HepG2 (cell line): ENCODE data around the gene TENM3. TPM values are rescaled to one million over a fixed set of nuclear protein-coding genes. Genes with fewer than 3 reads are reported as not detected.

Experiments
- ATAC-seq: fragments of 200-7000 bp; cut with Tn5 transposase; 3 replicates; pipeline ENCODE4 v1.9.1; 2020; ENCODE audit warnings: mild to moderate bottlenecking, moderate library complexity
- BruUV-seq: library from RNA; stranded (reverse); fragments of 400-500 nt; replicated peaks from 2 replicates; lab custom pipeline; 2021; lab: Mats Ljungman, UMichigan
- CTCF ChIA-PET: fragments of 300-600 bp; formaldehyde crosslinking; extraction: SDS; loops from one replicate; lab custom pipeline; 2021; ENCODE audit warnings: low total read pairs, inconsistent platforms, low intra/inter-chr PET ratio; lab: Yijun Ruan, JAX
- POLR2A ChIA-PET: fragments of 350-600 bp; sonication (Branson Sonifier 250); formaldehyde crosslinking; loops from one replicate; lab custom pipeline; 2020; ENCODE audit warnings: antibody characterized with exemption, inconsistent platforms; lab: Yijun Ruan, JAX
- DNase-seq: peaks from one replicate; pipeline ENCODE4 v3.0.0-alpha.2; 2015; ENCODE audit warnings: low spot score
- FAIRE-seq: peaks from 3 replicates; lab custom pipeline; 2011; peaks lifted over from hg19 to GRCh38; lab: Jason Lieb, UNC
- H2AFZ ChIP-seq: one replicate; pipeline ENCODE4 v1.6.1; 2011; ENCODE audit warnings: low read length, inconsistent platforms
- H3K27ac ChIP-seq: fragments of 300-600 bp; 3 replicates; pipeline ENCODE4 v1.8.0; 2011; ENCODE audit warnings: mixed run types, mild to moderate bottlenecking, mixed read lengths, low read length, inconsistent platforms; ENCODE audit not compliant: insufficient read depth; ENCODE audit errors: extremely low read length
- H3K27me3 ChIP-seq, 2 experiments: fragments of 200-600 bp in 1 of 2; 2 replicates in 1 of 2; 3 replicates in 1 of 2; pipeline versions ENCODE4 v1.6.0 to v1.8.0; 2011; ENCODE audit warnings: low read length in 2 of 2, mild to moderate bottlenecking in 2 of 2, moderate library complexity in 2 of 2, inconsistent platforms in 1 of 2; ENCODE audit not compliant: insufficient read depth in 2 of 2, control insufficient read depth in 1 of 2
- H3K36me3 ChIP-seq, 2 experiments: fragments of 200-600 bp in 1 of 2; replicated peaks in 1 of 2; 2 replicates in 1 of 2; 3 replicates in 1 of 2; pipeline versions ENCODE4 v1.5.1 to v1.8.0; 2011; ENCODE audit warnings: low read length in 2 of 2, inconsistent platforms in 1 of 2; ENCODE audit not compliant: insufficient read depth in 2 of 2, control insufficient read depth in 1 of 2
- H3K4me1 ChIP-seq: 2 replicates; pipeline ENCODE4 v1.5.1; 2012; ENCODE audit warnings: low read length, inconsistent platforms; ENCODE audit not compliant: insufficient read depth
- H3K4me2 ChIP-seq: 2 replicates; pipeline ENCODE4 v1.6.0; 2011; ENCODE audit warnings: low read depth, low read length, inconsistent platforms
- H3K4me3 ChIP-seq, 3 experiments: fragments of 200-600 bp in 1 of 3; sonication (generic), shearing (Covaris generic) in 1 of 3; replicated peaks in 1 of 3; 2 replicates each; pipeline ENCODE4 v1.5.1; 2011 to 2016; ENCODE audit warnings: low read length in 3 of 3, inconsistent platforms in 2 of 3, low read depth in 2 of 3, mild to moderate bottlenecking in 2 of 3, control low read depth in 1 of 3, mixed read lengths in 1 of 3; ENCODE audit not compliant: insufficient read depth in 1 of 3
- H3K79me2 ChIP-seq: one replicate; pipeline ENCODE4 v1.6.1; 2011; ENCODE audit warnings: low read length, inconsistent platforms; ENCODE audit not compliant: insufficient read depth
- H3K9ac ChIP-seq: 2 replicates; pipeline ENCODE4 v1.6.0; 2011; ENCODE audit warnings: mild to moderate bottlenecking, low read depth, low read length, inconsistent platforms; ENCODE audit not compliant: insufficient read depth
- H3K9me3 ChIP-seq: 2 replicates; pipeline ENCODE4 v1.5.1; 2012; ENCODE audit warnings: mild to moderate bottlenecking, low read length
- H4K20me1 ChIP-seq: 2 replicates; pipeline ENCODE4 v1.6.0; 2011; ENCODE audit warnings: inconsistent platforms, mild to moderate bottlenecking, low read length, moderate library complexity; ENCODE audit not compliant: insufficient read depth
- AKAP8 ChIP-seq: sonication (generic); formaldehyde crosslinking; IDR thresholded peaks from 2 replicates; pipeline ENCODE4 v1.5.1; 2020; ENCODE audit warnings: mild to moderate bottlenecking, missing genetic modification reagents
- GABPA ChIP-seq, 2 experiments: IDR thresholded peaks; 2 replicates each; pipeline ENCODE4 v1.6.1; 2011 to 2016; ENCODE audit warnings: low read depth in 2 of 2, low read length in 1 of 2, missing biosample characterization in 1 of 2, missing genetic modification characterization in 1 of 2
- KDM1A ChIP-seq: IDR thresholded peaks from 2 replicates; pipeline ENCODE4 v1.6.1; 2016; ENCODE audit warnings: missing compliant biosample characterization
- REL ChIP-seq: sonication (generic); formaldehyde crosslinking; conservative IDR thresholded peaks from 2 replicates; pipeline ENCODE4 v1.8.0; 2022; ENCODE audit warnings: mild to moderate bottlenecking, missing genetic modification reagents, moderate library complexity
- ZNF510 ChIP-seq: sonication (generic); formaldehyde crosslinking; IDR thresholded peaks from 2 replicates; pipeline ENCODE4 v1.4.0; 2020; ENCODE audit warnings: low read depth, mild to moderate bottlenecking, missing genetic modification reagents
- ZNF781 ChIP-seq: sonication (generic); formaldehyde crosslinking; IDR thresholded peaks from 2 replicates; pipeline ENCODE4 v1.5.1; 2020; ENCODE audit warnings: borderline replicate concordance, mild to moderate bottlenecking, missing genetic modification reagents; ENCODE audit errors: not compliant biosample characterization
- WGBS: methylation state at CpG from one replicate; pipeline ENCODE4 v1.1.6; 2017; ENCODE audit warnings: low lambda C conversion rate; 5-methylcytosine and 5-hydroxymethylcytosine counted together
- in situ Hi-C: cut with HindIII; loops from 2 replicates; pipeline ENCODE4 v1.10.0; 2017; ENCODE audit warnings: low pct_unique_long_range_greater_than_20kb; ENCODE audit not compliant: extremely low pct_ligation_motif_present
- intact Hi-C: fragments of 100-400 bp; cut with micrococcal nuclease; formaldehyde crosslinking; loops from one replicate; pipeline ENCODE4 v1.10.0; 2022; ENCODE audit not compliant: unreplicated experiment
- polyA plus RNA-seq, 8 experiments: library from polyadenylated mRNA; depleted of rRNA in 3 of 8; stranded (reverse) in 7 of 8; unstranded in 1 of 8; fragments of >200 nt; fragmentation: Illumina TruSeq in 4 of 8; extraction: Trizol in 4 of 8; gene quantifications; 2 replicates each; pipeline versions ENCODE4 v1.2.1 to v1.2.3, GENCODE V29; 2011 to 2016; ENCODE audit warnings: low read depth in 4 of 8, missing spikeins in 1 of 8, mixed read lengths in 1 of 8; ENCODE audit not compliant: insufficient read depth in 1 of 8
- total RNA-seq, 5 experiments: library from RNA; depleted of rRNA; stranded (reverse); fragments of >200 nt; fragmentation: Illumina TruSeq; extraction: Trizol; gene quantifications; 2 replicates each; pipeline ENCODE4 v1.2.3, GENCODE V29; 2016; ENCODE audit warnings: low read depth in 1 of 5
- TF ChIP-seq, protein P1 (sequence below), 2 experiments: IDR thresholded peaks; 2 replicates each; pipeline ENCODE4 v1.6.1; 2011 to 2012; ENCODE audit warnings: low read length in 2 of 2, borderline replicate concordance in 1 of 2, low read depth in 1 of 2, mild to moderate bottlenecking in 1 of 2, moderate library complexity in 1 of 2
- TF ChIP-seq, protein P2 (sequence below): IDR thresholded peaks from 2 replicates; pipeline ENCODE4 v1.6.1; 2012; ENCODE audit warnings: low read length, improper control_type of control experiment
- TF ChIP-seq, protein P3 (sequence below): sonication (generic); formaldehyde crosslinking; IDR thresholded peaks from 2 replicates; pipeline ENCODE4 v1.5.0; 2020; ENCODE audit warnings: missing genetic modification reagents

Gene TENM3
- total and polyA plus RNA-seq, 2 of the 13 experiments (the other 11 are each of a cell fraction or from before 2014, with no cell fraction given) = 0.04 TPM; not detected in 1

DNA sequence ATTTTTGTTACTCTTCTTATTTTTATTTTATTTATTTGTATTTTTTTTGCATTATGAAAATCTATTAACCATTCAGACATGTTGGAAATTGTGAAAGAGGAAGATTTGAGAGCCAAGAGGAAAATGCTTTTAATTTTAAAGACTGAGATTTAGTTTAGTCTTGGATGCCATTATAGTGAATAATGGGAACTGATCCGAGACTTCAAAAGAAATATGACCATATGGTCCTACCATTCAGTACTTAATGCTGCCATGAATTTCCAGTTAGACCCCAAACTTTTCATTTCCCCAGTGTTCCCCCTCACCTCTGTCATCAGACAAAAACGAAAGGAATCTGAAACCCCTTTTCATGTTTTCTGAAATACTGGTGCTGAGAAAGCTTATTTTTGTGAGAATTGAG is 95.5 kb downstream of the TENM3 start:
- DNase-seq = no peak
- H3K27me3 ChIP-seq = no peaks in the 10 kb centered on the region
- no TSS peak for BruUV-seq
- TF ChIP-seq, protein P1, sequence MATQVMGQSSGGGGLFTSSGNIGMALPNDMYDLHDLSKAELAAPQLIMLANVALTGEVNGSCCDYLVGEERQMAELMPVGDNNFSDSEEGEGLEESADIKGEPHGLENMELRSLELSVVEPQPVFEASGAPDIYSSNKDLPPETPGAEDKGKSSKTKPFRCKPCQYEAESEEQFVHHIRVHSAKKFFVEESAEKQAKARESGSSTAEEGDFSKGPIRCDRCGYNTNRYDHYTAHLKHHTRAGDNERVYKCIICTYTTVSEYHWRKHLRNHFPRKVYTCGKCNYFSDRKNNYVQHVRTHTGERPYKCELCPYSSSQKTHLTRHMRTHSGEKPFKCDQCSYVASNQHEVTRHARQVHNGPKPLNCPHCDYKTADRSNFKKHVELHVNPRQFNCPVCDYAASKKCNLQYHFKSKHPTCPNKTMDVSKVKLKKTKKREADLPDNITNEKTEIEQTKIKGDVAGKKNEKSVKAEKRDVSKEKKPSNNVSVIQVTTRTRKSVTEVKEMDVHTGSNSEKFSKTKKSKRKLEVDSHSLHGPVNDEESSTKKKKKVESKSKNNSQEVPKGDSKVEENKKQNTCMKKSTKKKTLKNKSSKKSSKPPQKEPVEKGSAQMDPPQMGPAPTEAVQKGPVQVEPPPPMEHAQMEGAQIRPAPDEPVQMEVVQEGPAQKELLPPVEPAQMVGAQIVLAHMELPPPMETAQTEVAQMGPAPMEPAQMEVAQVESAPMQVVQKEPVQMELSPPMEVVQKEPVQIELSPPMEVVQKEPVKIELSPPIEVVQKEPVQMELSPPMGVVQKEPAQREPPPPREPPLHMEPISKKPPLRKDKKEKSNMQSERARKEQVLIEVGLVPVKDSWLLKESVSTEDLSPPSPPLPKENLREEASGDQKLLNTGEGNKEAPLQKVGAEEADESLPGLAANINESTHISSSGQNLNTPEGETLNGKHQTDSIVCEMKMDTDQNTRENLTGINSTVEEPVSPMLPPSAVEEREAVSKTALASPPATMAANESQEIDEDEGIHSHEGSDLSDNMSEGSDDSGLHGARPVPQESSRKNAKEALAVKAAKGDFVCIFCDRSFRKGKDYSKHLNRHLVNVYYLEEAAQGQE (IDR thresholded peaks at IDR 0.05; ENCODE audit: borderline replicate concordance in 1 of 2, low read depth in 1 of 2, low read length in 2 of 2) = no peak
- TF ChIP-seq REL (CRISPR knock-in tag) (no peak), ZNF510 (CRISPR knock-in tag) (no peak)
- ChIA-PET CTCF (no interaction called here), POLR2A (no interaction called here)
- intact Hi-C loops (no loop called here), in situ Hi-C loops (no loop called here)
- no peaks in the 10 kb centered on the region for H3K79me2 ChIP-seq
- FAIRE-seq = no peak
- H3K9ac ChIP-seq = no peak overlapping the region
- 0% methylated on average over 2 of the region's 2 CpGs for WGBS
- H2AFZ ChIP-seq = no peak overlapping the region
- H3K4me1 ChIP-seq = no peaks in the 10 kb centered on the region
- no peak overlapping the region for H3K4me3 ChIP-seq
- H3K27ac ChIP-seq = no peak overlapping the region
- H3K4me2 ChIP-seq = no peak overlapping the region
- ATAC-seq = no peak
- no peaks in the 10 kb centered on the region for H3K9me3 ChIP-seq
- H4K20me1 ChIP-seq = no peaks in the 10 kb centered on the region
- H3K36me3 ChIP-seq = no peaks in the 10 kb centered on the region

DNA sequence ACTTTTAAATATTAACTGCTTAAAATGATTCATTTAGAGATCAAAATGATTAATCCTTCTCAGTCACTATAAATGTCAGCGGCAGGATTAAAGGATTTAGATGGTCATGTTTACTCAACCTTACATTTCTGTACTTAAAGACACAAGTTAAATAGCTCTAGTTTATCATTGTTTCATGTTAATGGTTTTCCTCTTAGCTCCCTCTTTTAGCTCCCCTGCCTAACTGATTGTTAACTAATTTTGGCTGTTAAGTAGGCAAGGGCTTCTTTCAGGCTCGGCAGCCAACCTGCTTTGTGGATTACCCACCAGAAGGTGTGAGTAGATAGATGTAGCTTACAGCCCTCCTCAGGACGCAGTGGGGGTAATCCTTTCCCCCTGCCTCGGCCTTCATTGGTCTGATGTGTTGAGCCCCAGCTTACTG is 96.0 kb downstream of the TENM3 start:
- Histone ChIP-seq H3K79me2 (no peaks in the 10 kb centered on the region), H3K36me3 (no peaks in the 10 kb centered on the region), H3K4me1 (no peaks in the 10 kb centered on the region), H3K4me2 (no peak overlapping the region), H4K20me1 (no peaks in the 10 kb centered on the region), H3K9me3 (no peaks in the 10 kb centered on the region), H2AFZ (no peak overlapping the region), H3K27me3 (no peaks in the 10 kb centered on the region), H3K9ac (no peak overlapping the region), H3K27ac (no peak overlapping the region), H3K4me3 (no peak overlapping the region)
- ATAC-seq (no peak), DNase-seq (no peak), FAIRE-seq (no peak)
- intact Hi-C loops (no loop called here), in situ Hi-C loops (no loop called here)
- BruUV-seq = no TSS peak
- TF ChIP-seq AKAP8 = no peak
- TF ChIP-seq, protein P2, sequence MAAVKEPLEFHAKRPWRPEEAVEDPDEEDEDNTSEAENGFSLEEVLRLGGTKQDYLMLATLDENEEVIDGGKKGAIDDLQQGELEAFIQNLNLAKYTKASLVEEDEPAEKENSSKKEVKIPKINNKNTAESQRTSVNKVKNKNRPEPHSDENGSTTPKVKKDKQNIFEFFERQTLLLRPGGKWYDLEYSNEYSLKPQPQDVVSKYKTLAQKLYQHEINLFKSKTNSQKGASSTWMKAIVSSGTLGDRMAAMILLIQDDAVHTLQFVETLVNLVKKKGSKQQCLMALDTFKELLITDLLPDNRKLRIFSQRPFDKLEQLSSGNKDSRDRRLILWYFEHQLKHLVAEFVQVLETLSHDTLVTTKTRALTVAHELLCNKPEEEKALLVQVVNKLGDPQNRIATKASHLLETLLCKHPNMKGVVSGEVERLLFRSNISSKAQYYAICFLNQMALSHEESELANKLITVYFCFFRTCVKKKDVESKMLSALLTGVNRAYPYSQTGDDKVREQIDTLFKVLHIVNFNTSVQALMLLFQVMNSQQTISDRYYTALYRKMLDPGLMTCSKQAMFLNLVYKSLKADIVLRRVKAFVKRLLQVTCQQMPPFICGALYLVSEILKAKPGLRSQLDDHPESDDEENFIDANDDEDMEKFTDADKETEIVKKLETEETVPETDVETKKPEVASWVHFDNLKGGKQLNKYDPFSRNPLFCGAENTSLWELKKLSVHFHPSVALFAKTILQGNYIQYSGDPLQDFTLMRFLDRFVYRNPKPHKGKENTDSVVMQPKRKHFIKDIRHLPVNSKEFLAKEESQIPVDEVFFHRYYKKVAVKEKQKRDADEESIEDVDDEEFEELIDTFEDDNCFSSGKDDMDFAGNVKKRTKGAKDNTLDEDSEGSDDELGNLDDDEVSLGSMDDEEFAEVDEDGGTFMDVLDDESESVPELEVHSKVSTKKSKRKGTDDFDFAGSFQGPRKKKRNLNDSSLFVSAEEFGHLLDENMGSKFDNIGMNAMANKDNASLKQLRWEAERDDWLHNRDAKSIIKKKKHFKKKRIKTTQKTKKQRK = no peak
- TF ChIP-seq GABPA (IDR thresholded peaks at IDR 0.05; ENCODE audit: low read depth, low read length) = no peak
- TF ChIP-seq GABPA (CRISPR knock-in tag; IDR thresholded peaks at IDR 0.05; ENCODE audit: low read depth) = no peak
- TF ChIP-seq, protein P3, sequence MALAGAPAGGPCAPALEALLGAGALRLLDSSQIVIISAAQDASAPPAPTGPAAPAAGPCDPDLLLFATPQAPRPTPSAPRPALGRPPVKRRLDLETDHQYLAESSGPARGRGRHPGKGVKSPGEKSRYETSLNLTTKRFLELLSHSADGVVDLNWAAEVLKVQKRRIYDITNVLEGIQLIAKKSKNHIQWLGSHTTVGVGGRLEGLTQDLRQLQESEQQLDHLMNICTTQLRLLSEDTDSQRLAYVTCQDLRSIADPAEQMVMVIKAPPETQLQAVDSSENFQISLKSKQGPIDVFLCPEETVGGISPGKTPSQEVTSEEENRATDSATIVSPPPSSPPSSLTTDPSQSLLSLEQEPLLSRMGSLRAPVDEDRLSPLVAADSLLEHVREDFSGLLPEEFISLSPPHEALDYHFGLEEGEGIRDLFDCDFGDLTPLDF (CRISPR knock-in tag) = no peak
- no peak for TF ChIP-seq KDM1A
- TF ChIP-seq ZNF781 (CRISPR knock-in tag) = no peak
- 6% methylated on average over 3 of the region's 4 CpGs for WGBS
- ChIA-PET CTCF (no interaction called here), POLR2A (no interaction called here)
